ENCODE measurements around the gene VAV1.

- TF ChIP-seq EZH2 (IDR thresholded peaks at IDR 0.05; ENCODE audit: insufficient read depth, poor library complexity, severe bottlenecking), result no peak
- no peak for TF ChIP-seq EZH2phosphoT487 (IDR thresholded peaks at IDR 0.05; ENCODE audit: insufficient read depth, low read depth)
Measured at GRCh38 chr19:6743714-6744380, 28.7 kb upstream of the VAV1 start.
